ENCODE measurements around the gene NETO2. TPM values are rescaled to one million over a fixed set of nuclear protein-coding genes. Genes with fewer than 3 reads are reported as not detected.

The NETO2 gene
- total and polyA plus RNA-seq, 2 of the 13 experiments (the other 11 are each of a cell fraction or from before 2014, with no cell fraction given) = 8.2 to 13.5 TPM

GRCh38 chr16:47143677-47144558 lies at the start of gene NETO2 (continued):
- no peak for TF ChIP-seq HOXA9 (CRISPR knock-in tag; IDR thresholded peaks at IDR 0.05; ENCODE audit: borderline replicate concordance)
- TF ChIP-seq KMT2B (CRISPR knock-in tag; IDR thresholded peaks at IDR 0.05) = no peak
- TF ChIP-seq KDM4B (CRISPR knock-in tag; IDR thresholded peaks at IDR 0.05) = no peak
- no peak for TF ChIP-seq TSC22D2 (CRISPR knock-in tag; IDR thresholded peaks at IDR 0.05; ENCODE audit: borderline replicate concordance)
- no peak for TF ChIP-seq FOXK1 (CRISPR knock-in tag; IDR thresholded peaks at IDR 0.05; ENCODE audit: borderline replicate concordance, low read depth)
- TF ChIP-seq PHF5A (CRISPR knock-in tag; IDR thresholded peaks at IDR 0.05; ENCODE audit: low read depth, unreplicated experiment) = no peak
- TF ChIP-seq ZMAT3 (CRISPR knock-in tag; conservative IDR thresholded peaks at IDR 0.05) = no peak
- no peak for TF ChIP-seq TP53 (CRISPR knock-in tag; conservative IDR thresholded peaks at IDR 0.05)
- no peak for TF ChIP-seq JARID2 (CRISPR knock-in tag; IDR thresholded peaks at IDR 0.05; ENCODE audit: insufficient replicate concordance)
- peak; percentile 37; the same call in 1 of the 2 replicates for TF ChIP-seq RFXAP (CRISPR knock-in tag; IDR thresholded peaks at IDR 0.05; ENCODE audit: borderline replicate concordance)
- no peak for TF ChIP-seq ZBTB34 (CRISPR knock-in tag; IDR thresholded peaks at IDR 0.05)
- TF ChIP-seq ZNF30 (CRISPR knock-in tag; IDR thresholded peaks at IDR 0.05) = no peak
- no peak for TF ChIP-seq NBN (conservative IDR thresholded peaks at IDR 0.05)
- no peak for TF ChIP-seq HBP1 (CRISPR knock-in tag; IDR thresholded peaks at IDR 0.05; ENCODE audit: low read depth)
- no peak for TF ChIP-seq ZEB1 (IDR thresholded peaks at IDR 0.05; ENCODE audit: insufficient replicate concordance, low read depth)
- no peak for TF ChIP-seq ZNF878 (CRISPR knock-in tag; IDR thresholded peaks at IDR 0.05)
- peak; percentile 54 for TF ChIP-seq RBM39 (IDR thresholded peaks at IDR 0.05; ENCODE audit: low read depth, low read length, poor library complexity, severe bottlenecking)
- TF ChIP-seq CAMTA2 (CRISPR knock-in tag; IDR thresholded peaks at IDR 0.05; ENCODE audit: borderline replicate concordance) = no peak
- no peak for TF ChIP-seq MTA3 (CRISPR knock-in tag; IDR thresholded peaks at IDR 0.05)
- TF ChIP-seq HES4 (CRISPR knock-in tag; IDR thresholded peaks at IDR 0.05; ENCODE audit: borderline replicate concordance) = peak; percentile 56; the same call in 1 of the 2 replicates
- TF ChIP-seq CENPBD1 (CRISPR knock-in tag; IDR thresholded peaks at IDR 0.05; ENCODE audit: borderline replicate concordance, low read depth) = no peak
- TF ChIP-seq DR1 (CRISPR knock-in tag; IDR thresholded peaks at IDR 0.05) = no peak
- TF ChIP-seq ZNF691 (CRISPR knock-in tag; IDR thresholded peaks at IDR 0.05; ENCODE audit: borderline replicate concordance, low read depth) = peak; percentile 88; the same call in 1 of the 2 replicates
- TF ChIP-seq MED8 (CRISPR knock-in tag; IDR thresholded peaks at IDR 0.05; ENCODE audit: insufficient replicate concordance) = no peak
- no peak for TF ChIP-seq JUND (CRISPR knock-in tag; IDR thresholded peaks at IDR 0.05)
- TF ChIP-seq ZSCAN22 (CRISPR knock-in tag; IDR thresholded peaks at IDR 0.05) = no peak
- no peak for TF ChIP-seq SRSF1 (optimal IDR thresholded peaks at IDR 0.05; ENCODE audit: low read depth, low read length)

Measured in HepG2 (cell line).